IPS-20b (cell line): ENCODE data around the gene NUTM2G.
"Not testable (repeated sequence)": the region's sequence is repeated elsewhere in the genome, so short reads cannot be mapped to it uniquely, and the experiment has no call there.

Source experiments
- H3K27ac ChIP-seq: one replicate; pipeline ENCODE4 v1.5.1; 2013; ENCODE audit warnings: low read length
- H3K27me3 ChIP-seq: 2 replicates; pipeline ENCODE4 v1.6.1; 2013; ENCODE audit warnings: mild to moderate bottlenecking, low read length, inconsistent platforms; ENCODE audit not compliant: insufficient read depth
- H3K36me3 ChIP-seq: 2 replicates; pipeline ENCODE4 v1.6.1; 2013; ENCODE audit warnings: low read depth, mild to moderate bottlenecking, inconsistent platforms, low read length, moderate library complexity; ENCODE audit not compliant: insufficient read depth
- H3K4me1 ChIP-seq: 2 replicates; pipeline ENCODE4 v1.6.1; 2013; ENCODE audit warnings: mild to moderate bottlenecking, control low read depth, inconsistent platforms, low read length, moderate library complexity; ENCODE audit not compliant: insufficient read depth
- H3K4me3 ChIP-seq: 2 replicates; pipeline ENCODE4 v1.5.1; 2013; ENCODE audit warnings: mild to moderate bottlenecking, low read length, inconsistent platforms
- H3K9ac ChIP-seq: 2 replicates; pipeline ENCODE4 v1.6.1; 2013; ENCODE audit warnings: low read depth, mild to moderate bottlenecking, inconsistent platforms, low read length, moderate library complexity
- H3K9me3 ChIP-seq: 2 replicates; pipeline ENCODE4 v1.6.1; 2013; ENCODE audit warnings: mild to moderate bottlenecking, low read depth, low read length, inconsistent platforms; ENCODE audit not compliant: insufficient read depth

Gene NUTM2G

DNA sequence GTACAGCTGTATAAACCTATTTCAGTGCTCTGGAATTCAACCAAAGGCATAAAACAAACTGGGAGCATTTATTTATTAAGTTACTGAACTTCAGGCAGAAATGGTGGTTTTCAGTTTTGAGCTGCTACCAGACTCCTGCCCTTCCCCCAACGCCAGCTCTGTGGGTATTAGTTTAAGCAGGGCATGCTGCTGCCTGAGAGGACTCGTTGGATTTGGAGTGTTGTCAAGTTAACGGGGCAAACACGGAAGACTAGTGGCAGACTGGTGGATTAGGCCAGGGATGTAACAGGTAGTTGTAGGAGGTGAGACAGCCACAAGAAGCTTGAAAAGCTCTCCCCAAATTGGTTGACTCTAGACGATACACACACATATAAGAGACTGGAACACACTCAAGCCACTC lies 38.9 kb downstream of the NUTM2G start:
- H3K4me3 ChIP-seq, H3K27ac ChIP-seq, H3K4me1 ChIP-seq, H3K36me3 ChIP-seq, H3K9ac ChIP-seq, H3K27me3 ChIP-seq, H3K9me3 ChIP-seq: not testable (repeated sequence)

DNA sequence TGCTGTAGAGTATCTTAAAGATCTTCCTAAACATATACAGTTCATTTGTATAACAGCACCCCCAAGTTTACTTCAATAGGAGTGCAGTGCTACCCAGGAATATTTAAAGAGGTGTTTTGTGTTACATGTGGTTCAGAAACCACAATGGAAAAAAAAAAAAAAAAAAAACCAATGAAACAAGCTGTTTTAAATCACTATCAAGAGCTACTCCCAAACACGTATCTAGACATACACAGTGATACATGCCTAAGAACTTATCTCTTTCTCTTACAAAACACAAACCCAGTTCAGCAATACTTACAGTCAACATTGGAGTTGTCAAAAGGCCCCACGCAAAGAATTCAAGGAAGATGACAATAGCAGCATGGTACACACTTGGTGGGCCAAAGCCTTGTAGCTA lies 43.9 kb downstream of the NUTM2G start:
- H3K27me3 ChIP-seq, H3K4me3 ChIP-seq, H3K4me1 ChIP-seq, H3K27ac ChIP-seq, H3K9me3 ChIP-seq, H3K9ac ChIP-seq, H3K36me3 ChIP-seq: not testable (repeated sequence)

DNA sequence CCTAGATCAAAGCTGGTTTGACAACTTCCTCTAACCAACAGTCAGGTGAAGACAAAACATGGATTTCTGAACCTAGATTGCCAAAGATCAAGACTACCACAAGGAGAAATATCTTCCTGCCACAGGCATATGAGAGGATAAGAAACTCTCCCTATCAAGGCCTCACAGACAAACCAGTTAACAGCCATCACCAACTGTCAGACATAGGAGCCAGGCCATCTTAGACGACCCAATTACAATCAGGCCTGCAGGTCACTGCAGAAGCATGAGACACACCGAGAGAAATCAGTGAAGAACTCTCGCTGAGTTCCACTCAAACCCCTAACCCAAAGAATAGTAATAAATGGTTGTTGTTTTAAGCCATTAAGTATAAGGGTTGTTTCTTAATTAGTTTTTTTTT lies 45.4 kb downstream of the NUTM2G start:
- H3K9ac ChIP-seq, H3K27me3 ChIP-seq, H3K4me3 ChIP-seq, H3K9me3 ChIP-seq, H3K4me1 ChIP-seq, H3K36me3 ChIP-seq, H3K27ac ChIP-seq: not testable (repeated sequence)

DNA sequence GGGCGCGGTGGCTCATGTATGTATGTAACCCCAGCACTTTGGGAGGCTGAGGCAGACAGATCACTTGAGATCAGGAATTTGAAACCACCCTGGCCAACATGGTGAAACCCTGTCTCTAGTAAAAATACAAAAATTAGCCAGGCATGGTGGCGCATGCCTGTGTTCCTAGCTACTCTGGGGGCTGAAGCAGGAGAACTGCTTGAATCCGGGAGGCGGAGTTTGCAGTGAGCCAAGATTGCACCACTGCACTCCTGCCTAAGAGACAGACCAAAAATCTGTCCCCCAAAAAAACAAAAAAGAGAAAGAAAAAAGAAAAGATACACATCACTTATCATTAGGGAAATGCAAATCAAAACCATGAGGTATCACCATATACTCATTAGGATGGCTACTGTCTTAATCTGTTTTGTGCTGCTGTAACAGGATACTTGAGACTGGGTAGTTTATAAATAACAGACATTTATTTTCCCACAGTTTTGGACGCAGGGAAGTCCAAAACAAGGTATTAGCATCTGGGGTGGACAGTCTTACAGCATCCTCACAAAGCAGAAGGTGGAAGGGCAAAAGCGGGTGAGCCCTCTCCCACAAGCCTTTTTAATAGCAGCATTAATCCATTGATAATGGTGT lies 55.0 kb downstream of the NUTM2G start:
- H3K27me3 ChIP-seq, H3K4me3 ChIP-seq, H3K4me1 ChIP-seq, H3K36me3 ChIP-seq, H3K27ac ChIP-seq, H3K9me3 ChIP-seq, H3K9ac ChIP-seq: not testable (repeated sequence)

DNA sequence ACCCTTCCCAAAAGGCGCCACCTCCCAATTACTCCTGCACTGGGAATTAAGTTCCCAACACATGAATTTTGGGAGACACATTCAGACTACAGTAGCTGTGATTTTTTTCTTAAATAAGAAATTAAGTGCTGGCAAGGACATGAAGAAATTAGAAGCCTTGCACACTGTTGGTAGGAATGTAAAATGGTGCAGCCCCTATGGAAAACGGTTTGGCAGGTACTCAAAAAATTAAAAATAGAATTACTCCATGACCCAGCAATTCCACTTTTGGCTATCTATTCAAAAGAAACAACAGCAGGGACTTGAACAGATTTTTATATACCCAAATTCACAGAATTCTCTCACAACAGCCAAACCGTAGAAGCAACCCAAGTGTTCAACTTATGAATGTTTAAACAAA lies 55.5 kb downstream of the NUTM2G start:
- H3K27ac ChIP-seq, H3K36me3 ChIP-seq: not testable (repeated sequence)

DNA sequence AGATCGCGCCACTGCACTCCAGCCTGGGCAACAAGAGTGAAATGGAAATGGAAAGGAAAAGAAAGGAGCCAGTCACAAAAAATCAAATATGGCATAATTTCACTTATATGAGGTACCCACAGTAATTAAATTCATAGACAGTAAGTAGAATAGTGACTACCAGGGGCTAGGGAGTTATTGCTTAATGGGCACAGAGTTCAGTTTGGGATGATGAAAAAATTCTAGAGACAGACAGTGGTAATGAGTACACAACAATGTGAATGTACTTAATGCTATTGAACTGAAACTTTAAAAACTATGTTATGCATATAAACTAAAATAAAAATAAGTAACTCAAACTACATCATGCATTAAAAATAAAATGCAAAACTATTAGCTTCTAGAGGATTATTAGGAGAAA lies 56.2 kb downstream of the NUTM2G start:
- H3K27me3 ChIP-seq, H3K4me1 ChIP-seq, H3K9ac ChIP-seq, H3K9me3 ChIP-seq, H3K27ac ChIP-seq, H3K4me3 ChIP-seq, H3K36me3 ChIP-seq: not testable (repeated sequence)

More for the DNA sequence above, 55.5 kb downstream of the NUTM2G start:
- H3K4me1 ChIP-seq, H3K9ac ChIP-seq, H3K4me3 ChIP-seq, H3K9me3 ChIP-seq, H3K27me3 ChIP-seq: not testable (repeated sequence)
